ENCODE results near the gene RPL22L1.
"Not testable (repeated sequence)": the region's sequence is repeated elsewhere in the genome, so short reads cannot be mapped to it uniquely, and the experiment has no call there.

Gene RPL22L1

GRCh38 chr3:170889132-170889531 lies 19.1 kb upstream of the RPL22L1 start:
- H3K9ac ChIP-seq (ENCODE audit: low read depth, low read length) = no peak overlapping the region
- no peak overlapping the region for H3K27ac ChIP-seq (ENCODE audit: low read length)
- no peak for TF ChIP-seq EZH2 (IDR thresholded peaks at IDR 0.05; ENCODE audit: borderline replicate concordance, low read depth, low read length, severe bottlenecking)
- TF ChIP-seq CTCF (IDR thresholded peaks at IDR 0.05; ENCODE audit: borderline replicate concordance, extremely low read depth, low read length, poor library complexity, severe bottlenecking) = no peak
- peaks cover 15% of the 10 kb centered on the region for H3K27me3 ChIP-seq (ENCODE audit: insufficient read depth, low read length, poor library complexity)
- no peak overlapping the region for H3K4me3 ChIP-seq (ENCODE audit: low read depth in 1 of 2, low read length in 2 of 2)
- no peak for ATAC-seq (ENCODE audit: insufficient read depth, low read depth)
- H3K9me3 ChIP-seq (ENCODE audit: insufficient read depth, low read length, severe bottlenecking) = no peaks in the 10 kb centered on the region
- no peak overlapping the region for H3K4me2 ChIP-seq (ENCODE audit: insufficient read depth, low read length)
- no peaks in the 10 kb centered on the region for H3K4me1 ChIP-seq (ENCODE audit: insufficient read depth, low read length)
- DNase-seq = no peak
- no peaks in the 10 kb centered on the region for H4K20me1 ChIP-seq (ENCODE audit: insufficient read depth, low read length)
- H3K36me3 ChIP-seq (ENCODE audit: insufficient read depth, low read length) = no peaks in the 10 kb centered on the region
- H2AFZ ChIP-seq (ENCODE audit: low read depth, low read length) = no peak overlapping the region
- no peaks in the 10 kb centered on the region for H3K79me2 ChIP-seq (ENCODE audit: insufficient read depth, low read length)

GRCh38 chr3:170884109-170884930 lies 14.3 kb upstream of the RPL22L1 start:
- H3K27ac ChIP-seq (ENCODE audit: low read length); H4K20me1 ChIP-seq (ENCODE audit: insufficient read depth, low read length); DNase-seq; H3K4me1 ChIP-seq (ENCODE audit: insufficient read depth, low read length); H3K4me3 ChIP-seq (ENCODE audit: low read depth in 1 of 2, low read length in 2 of 2); H3K4me2 ChIP-seq (ENCODE audit: insufficient read depth, low read length); H3K9me3 ChIP-seq (ENCODE audit: insufficient read depth, low read length, severe bottlenecking); H3K36me3 ChIP-seq (ENCODE audit: insufficient read depth, low read length); H2AFZ ChIP-seq (ENCODE audit: low read depth, low read length); H3K9ac ChIP-seq (ENCODE audit: low read depth, low read length); H3K79me2 ChIP-seq (ENCODE audit: insufficient read depth, low read length); ATAC-seq (ENCODE audit: insufficient read depth, low read depth): not testable (repeated sequence)
- peaks cover 11% of the 10 kb centered on the region for H3K27me3 ChIP-seq (ENCODE audit: insufficient read depth, low read length, poor library complexity)

- not testable (repeated sequence) for H3K4me3 ChIP-seq (ENCODE audit: low read depth in 1 of 2, low read length in 2 of 2); H3K79me2 ChIP-seq (ENCODE audit: insufficient read depth, low read length); H3K9ac ChIP-seq (ENCODE audit: low read depth, low read length); ATAC-seq (ENCODE audit: insufficient read depth, low read depth); H2AFZ ChIP-seq (ENCODE audit: low read depth, low read length); H3K4me1 ChIP-seq (ENCODE audit: insufficient read depth, low read length); H3K36me3 ChIP-seq (ENCODE audit: insufficient read depth, low read length); H3K27me3 ChIP-seq (ENCODE audit: insufficient read depth, low read length, poor library complexity); H3K27ac ChIP-seq (ENCODE audit: low read length); H4K20me1 ChIP-seq (ENCODE audit: insufficient read depth, low read length); DNase-seq; H3K4me2 ChIP-seq (ENCODE audit: insufficient read depth, low read length); H3K9me3 ChIP-seq (ENCODE audit: insufficient read depth, low read length, severe bottlenecking)
These were observed 8.7 kb upstream of the RPL22L1 start for GRCh38 chr3:170878688-170879087.

GRCh38 chr3:170877311-170877710 lies 7.3 kb upstream of the RPL22L1 start:
- not testable (repeated sequence) for H4K20me1 ChIP-seq (ENCODE audit: insufficient read depth, low read length); DNase-seq; H3K27ac ChIP-seq (ENCODE audit: low read length); H3K36me3 ChIP-seq (ENCODE audit: insufficient read depth, low read length); H2AFZ ChIP-seq (ENCODE audit: low read depth, low read length); H3K79me2 ChIP-seq (ENCODE audit: insufficient read depth, low read length); H3K4me2 ChIP-seq (ENCODE audit: insufficient read depth, low read length); H3K27me3 ChIP-seq (ENCODE audit: insufficient read depth, low read length, poor library complexity); H3K9me3 ChIP-seq (ENCODE audit: insufficient read depth, low read length, severe bottlenecking); H3K4me1 ChIP-seq (ENCODE audit: insufficient read depth, low read length); ATAC-seq (ENCODE audit: insufficient read depth, low read depth); H3K9ac ChIP-seq (ENCODE audit: low read depth, low read length); H3K4me3 ChIP-seq (ENCODE audit: low read depth in 1 of 2, low read length in 2 of 2)

- no peaks in the 10 kb centered on the region for H3K9me3 ChIP-seq (ENCODE audit: insufficient read depth, low read length, severe bottlenecking)
- DNase-seq (no peak), ATAC-seq (ENCODE audit: insufficient read depth, low read depth) (no peak)
- no peaks in the 10 kb centered on the region for H3K4me1 ChIP-seq (ENCODE audit: insufficient read depth, low read length)
- no peak overlapping the region for H3K27ac ChIP-seq (ENCODE audit: low read length)
- H3K36me3 ChIP-seq (ENCODE audit: insufficient read depth, low read length) = no peaks in the 10 kb centered on the region
- H3K4me2 ChIP-seq (ENCODE audit: insufficient read depth, low read length) = no peak overlapping the region
- H2AFZ ChIP-seq (ENCODE audit: low read depth, low read length) = no peak overlapping the region
- H3K27me3 ChIP-seq (ENCODE audit: insufficient read depth, low read length, poor library complexity) = no peaks in the 10 kb centered on the region
- no peak overlapping the region for H3K9ac ChIP-seq (ENCODE audit: low read depth, low read length)
- H3K79me2 ChIP-seq (ENCODE audit: insufficient read depth, low read length) = no peaks in the 10 kb centered on the region
- TF ChIP-seq CTCF (IDR thresholded peaks at IDR 0.05; ENCODE audit: borderline replicate concordance, extremely low read depth, low read length, poor library complexity, severe bottlenecking) (no peak), EZH2 (IDR thresholded peaks at IDR 0.05; ENCODE audit: borderline replicate concordance, low read depth, low read length, severe bottlenecking) (no peak)
- H4K20me1 ChIP-seq (ENCODE audit: insufficient read depth, low read length) = no peaks in the 10 kb centered on the region
- no peak overlapping the region for H3K4me3 ChIP-seq (ENCODE audit: low read depth in 1 of 2, low read length in 2 of 2)
These were observed 6.5 kb upstream of the RPL22L1 start for GRCh38 chr3:170876537-170876936.

Data from DND-41 (cell line).